Measurements from ENCODE around the gene SBNO2. TPM values are rescaled to one million over a fixed set of nuclear protein-coding genes. Genes with fewer than 3 reads are reported as not detected.
"Not testable (repeated sequence)": the region's sequence is repeated elsewhere in the genome, so short reads cannot be mapped to it uniquely, and the experiment has no call there.

SBNO2 gene
- total RNA-seq, 1 experiment from 2014 or later = 17.4 TPM

DNA sequence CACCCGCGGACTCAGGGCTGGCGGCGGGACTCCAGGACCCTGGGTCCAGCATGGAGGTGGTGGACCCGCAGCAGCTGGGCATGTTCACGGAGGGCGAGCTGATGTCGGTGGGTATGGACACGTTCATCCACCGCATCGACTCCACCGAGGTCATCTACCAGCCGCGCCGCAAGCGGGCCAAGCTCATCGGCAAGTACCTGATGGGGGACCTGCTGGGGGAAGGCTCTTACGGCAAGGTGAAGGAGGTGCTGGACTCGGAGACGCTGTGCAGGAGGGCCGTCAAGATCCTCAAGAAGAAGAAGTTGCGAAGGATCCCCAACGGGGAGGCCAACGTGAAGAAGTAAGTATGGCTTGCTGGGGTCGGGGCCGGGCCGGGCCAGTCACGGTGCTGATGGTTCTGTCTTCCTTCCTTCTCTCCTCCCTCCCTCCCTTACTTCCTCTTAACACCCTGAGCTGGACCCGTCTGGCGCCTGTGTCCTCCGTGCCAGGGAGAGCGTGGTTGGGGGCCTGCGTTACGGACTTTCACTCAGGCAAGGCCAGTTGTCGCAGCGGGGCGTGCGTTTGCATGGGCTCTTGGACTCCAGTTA is 32.9 kb upstream of the SBNO2 start:
- no peak for DNase-seq (ENCODE audit: low read depth)

DNA sequence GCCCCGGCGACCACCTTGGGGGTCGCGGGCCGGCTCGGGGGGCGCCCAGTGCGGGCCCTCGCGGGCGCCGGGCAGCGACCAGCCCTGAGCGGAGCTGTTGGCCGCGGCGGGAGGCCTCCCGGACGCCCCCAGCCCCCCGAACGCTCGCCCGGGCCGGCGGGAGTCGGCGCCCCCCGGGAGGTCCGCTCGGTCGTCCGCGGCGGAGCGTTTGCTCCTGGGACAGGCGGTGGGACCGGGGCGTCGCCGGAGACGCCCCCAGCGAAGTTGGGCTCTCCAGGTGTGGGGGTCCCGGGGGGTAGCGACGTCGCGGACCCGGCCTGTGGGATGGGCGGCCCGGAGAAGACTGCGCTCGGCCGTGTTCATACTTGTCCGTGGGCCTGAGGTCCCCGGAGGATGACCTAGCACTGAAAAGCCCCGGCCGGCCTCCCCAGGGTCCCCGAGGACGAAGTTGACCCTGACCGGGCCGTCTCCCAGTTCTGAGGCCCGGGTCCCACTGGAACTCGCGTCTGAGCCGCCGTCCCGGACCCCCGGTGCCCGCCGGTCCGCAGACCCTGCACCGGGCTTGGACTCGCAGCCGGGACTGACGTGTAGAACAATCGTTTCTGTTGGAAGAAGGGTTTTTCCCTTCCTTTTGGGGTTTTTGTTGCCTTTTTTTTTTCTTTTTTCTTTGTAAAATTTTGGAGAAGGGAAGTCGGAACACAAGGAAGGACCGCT is 32.2 kb upstream of the SBNO2 start:
- no peak for DNase-seq (ENCODE audit: low read depth)

GRCh38 chr19:1205114-1206099 is 31.3 kb upstream of the SBNO2 start, which contains the start of gene STK11:
STK11 (plus strand) TSS chr19:1205778; CDS start chr19:1206914, 1,136 bp downstream.
- DNase-seq (ENCODE audit: low read depth) = peak; percentile 96

DNA sequence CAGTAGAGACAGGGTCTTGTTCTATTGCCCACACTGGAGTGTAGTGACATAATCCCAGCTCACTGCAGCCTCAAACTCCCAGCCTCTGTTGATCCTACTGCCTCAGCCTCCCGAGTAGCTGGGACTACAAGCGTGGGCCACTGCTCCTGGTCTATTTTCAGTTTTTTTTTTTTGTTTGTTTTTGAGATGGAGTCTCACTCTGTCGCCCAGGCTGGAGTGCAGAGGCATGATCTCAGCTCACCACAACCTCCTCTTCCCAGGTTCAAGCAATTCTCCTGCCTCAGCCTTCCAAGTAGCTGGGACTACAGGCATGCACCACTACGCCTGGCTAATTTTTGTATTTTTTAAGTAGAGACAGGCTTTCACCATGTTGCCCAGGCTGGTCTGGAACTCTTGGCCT is 26.5 kb upstream of the SBNO2 start:
- not testable (repeated sequence) for DNase-seq (ENCODE audit: low read depth)

- DNase-seq (ENCODE audit: low read depth) = no peak
Measured at GRCh38 chr19:1199531-1199930, 25.5 kb upstream of the SBNO2 start.

- peak; percentile 88 for DNase-seq (ENCODE audit: low read depth)
Measured at GRCh38 chr19:1189419-1189818, 15.4 kb upstream of the SBNO2 start.

DNA sequence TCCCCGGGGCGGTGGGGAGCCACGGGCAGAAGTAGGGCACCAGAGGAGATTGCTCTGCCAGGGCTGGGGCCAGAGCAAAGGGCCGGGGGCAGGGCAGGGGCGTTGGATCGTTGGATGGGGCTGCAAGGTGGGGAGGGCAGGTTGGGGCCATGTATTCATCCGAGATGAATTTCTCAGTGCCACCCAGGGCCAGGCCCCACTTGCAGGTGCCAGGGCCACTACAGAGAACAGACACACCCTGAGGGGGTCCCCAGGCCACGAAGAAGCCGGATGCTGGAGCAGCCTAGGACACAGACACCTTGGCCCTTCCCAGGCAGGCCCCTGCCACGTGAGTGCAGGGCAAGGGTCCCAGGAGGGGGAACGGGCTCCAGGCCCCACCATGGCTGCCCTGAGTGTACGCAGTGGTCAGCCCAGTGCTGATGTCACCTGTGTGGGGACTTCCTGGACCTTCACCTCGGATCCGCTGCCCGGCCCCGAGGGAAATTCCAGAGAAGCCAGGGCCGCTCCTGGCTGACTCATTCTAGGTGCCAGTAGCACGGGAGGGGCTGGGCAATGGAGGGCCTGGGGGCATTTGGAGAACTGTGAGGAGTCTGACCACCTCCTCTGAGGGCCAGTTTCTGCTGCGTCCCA is 9.6 kb upstream of the SBNO2 start:
- DNase-seq (ENCODE audit: low read depth) = peak; percentile 98

DNA sequence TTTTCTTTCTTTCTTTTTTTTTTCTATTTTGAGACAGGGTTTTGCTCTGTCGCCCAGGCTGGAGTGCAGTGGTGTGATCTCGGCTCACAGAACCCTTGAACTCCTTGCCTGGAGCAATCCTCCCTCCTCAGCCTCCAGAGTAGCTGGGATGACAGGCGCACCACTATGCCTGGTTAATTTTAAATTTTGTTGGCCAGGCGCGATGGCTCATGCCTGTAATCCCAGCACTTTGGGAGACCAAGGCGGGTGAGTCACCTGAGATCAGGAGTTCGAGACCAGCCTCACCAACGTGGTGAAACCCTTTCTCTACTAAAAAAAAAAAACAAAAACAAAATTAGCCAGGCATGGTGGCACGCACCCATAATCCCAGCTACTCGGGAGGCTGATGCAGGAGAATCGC is 8.7 kb upstream of the SBNO2 start:
- no peak for DNase-seq (ENCODE audit: low read depth)

- DNase-seq (ENCODE audit: low read depth) = no peak
Measured at GRCh38 chr19:1182068-1182467, 8.0 kb upstream of the SBNO2 start.

GRCh38 chr19:1181606-1182005 is 7.5 kb upstream of the SBNO2 start:
- no peak for DNase-seq (ENCODE audit: low read depth)

DNA sequence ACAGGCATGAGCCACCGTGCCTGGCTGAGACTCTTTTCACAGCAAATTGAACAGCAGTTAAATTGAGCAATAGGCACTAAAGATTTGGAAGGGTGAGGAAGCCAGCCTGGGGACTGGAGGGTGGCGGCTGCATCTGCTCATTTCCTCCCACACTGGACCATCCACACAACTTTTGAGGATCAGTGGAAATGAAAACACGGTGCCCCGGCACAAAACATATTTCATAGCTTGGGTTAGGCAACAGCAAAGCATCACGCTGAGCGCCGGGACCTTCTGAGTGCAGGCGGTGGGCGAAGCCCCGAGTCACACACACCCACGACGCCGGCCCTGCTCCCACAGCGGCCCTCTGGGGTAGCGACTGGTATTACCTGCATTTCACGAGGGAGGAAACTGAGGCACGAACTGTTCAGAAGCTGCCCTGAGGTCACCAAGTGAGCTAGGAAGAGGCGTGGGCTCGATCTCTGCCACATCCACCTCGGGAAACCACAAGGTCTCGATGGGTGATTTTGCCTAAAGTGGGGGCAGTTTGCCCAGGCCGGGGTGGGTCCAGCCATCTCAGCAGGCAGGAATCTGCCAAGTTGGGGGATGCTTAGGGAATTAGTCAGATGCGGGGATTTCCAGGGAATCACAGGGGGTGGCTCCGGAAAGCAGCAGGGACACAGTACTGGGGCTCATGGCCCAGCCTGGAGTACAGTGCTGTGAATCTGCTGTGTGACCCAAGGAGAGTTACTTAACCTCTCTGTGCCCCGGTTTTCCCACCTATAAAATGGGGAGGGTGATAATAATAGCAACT is 3.5 kb upstream of the SBNO2 start:
- peak; percentile 98 for DNase-seq (ENCODE audit: low read depth)

DNA sequence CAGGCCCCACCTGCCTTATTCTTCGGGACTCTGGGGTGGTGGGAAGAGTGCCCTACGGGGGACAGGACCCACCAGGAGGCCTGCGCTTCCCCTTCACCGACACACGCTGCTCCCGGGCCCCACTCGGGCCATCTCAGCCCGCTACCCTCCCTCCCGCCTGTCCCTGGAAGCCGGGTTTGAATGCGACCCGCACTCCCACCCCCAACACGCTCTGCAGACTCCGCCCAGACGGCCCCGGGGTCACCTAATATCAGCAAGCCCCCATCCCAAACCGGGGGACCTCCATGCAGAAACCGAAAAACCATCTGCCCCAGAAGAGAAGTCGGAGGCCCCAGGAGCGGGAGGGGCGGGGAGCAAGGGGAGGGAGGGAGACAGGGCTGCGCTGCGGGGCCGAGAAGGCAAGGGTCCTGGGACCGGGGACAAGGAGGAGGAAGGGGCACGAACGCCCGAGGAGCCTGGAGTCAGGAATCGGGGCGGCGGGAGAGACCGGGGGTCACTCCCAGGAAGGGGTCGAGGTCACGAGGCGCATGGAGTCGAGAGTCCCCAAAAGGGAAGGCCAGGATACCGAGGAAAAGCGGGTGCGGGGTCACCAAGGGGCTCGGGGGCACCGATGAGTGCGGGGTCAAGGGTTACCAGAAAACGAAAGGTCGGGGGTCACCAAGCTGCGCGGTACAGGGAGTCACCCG is 766 bp downstream of the SBNO2 start:
- no peak for DNase-seq (ENCODE audit: low read depth)

DNA sequence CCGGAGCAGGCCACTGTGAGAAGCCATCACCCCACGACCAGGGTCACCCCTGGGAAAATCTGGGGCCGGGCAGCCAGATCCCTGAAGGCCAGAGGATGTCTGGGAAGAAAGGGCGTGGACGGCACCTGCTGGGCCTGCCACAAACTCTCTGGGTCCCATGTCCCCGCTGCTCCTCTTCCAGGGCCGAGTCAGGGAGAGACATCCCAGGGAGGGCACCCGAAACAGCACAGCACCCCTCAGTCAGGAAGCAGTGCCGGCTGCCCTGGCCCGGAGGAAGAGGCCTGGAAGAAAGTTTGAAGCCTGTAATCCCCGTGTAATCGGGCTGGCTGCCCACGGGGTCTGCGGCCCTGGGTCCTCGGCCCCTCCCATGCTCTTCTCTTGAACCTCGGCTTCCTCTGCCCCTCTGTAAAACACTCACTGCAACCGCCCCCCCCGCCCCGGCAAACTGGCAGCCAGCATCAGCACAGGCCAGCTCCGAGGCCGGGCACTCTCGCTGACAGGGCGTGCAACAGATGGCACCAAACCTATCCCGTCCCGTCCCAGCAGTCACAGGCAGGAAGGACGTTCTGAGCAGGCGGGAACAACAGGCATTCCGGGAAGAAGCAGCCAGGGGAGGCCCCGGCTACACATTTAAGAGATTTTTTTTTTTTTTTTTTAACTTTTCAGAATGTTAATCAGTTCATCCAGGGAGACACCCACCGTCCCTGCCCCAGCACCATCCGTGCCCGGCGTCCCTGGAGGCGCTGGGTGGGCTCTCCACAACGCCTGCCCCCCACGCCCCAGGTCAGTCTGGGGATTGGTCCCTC is 1.5 kb downstream of the SBNO2 start:
- DNase-seq (ENCODE audit: low read depth) = peak; percentile 79

- no peak for DNase-seq (ENCODE audit: low read depth)
Measured at GRCh38 chr19:1171755-1172352, 2.2 kb downstream of the SBNO2 start.

DNA sequence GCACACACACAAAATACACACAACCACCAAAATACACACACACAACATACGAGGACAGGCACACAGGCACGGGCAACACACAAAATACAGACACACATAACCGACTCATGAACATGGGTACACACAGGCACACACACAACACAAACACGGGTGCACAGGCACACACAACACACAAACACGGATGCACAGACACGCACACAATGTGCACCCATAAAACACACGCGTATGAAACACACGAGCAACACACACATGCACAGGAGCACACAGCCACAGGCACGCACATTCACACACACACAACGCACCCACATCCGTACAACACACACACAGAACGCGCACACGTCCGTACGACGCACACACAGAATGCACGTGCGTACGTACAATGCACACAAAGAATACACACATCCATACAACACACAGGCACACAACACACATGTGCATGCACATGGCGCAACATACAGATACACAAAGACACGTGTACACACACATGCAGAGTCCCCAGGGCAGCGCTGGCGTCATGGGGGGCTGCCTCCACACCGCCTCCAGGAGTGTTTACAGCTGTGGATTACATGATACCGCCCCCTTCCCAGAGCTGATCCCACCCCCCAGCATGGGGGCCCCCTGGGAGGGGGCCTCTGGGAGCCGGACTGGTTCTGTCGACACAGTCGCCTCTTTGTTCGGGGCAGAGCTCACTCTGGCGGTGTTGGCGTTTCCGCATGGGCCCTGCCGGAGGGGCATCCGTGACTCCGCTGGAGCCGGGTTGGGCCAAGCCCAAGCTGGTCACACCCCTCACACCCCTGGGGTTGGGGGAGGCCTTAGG is 2.9 kb downstream of the SBNO2 start:
- no peak for DNase-seq (ENCODE audit: low read depth)

DNA sequence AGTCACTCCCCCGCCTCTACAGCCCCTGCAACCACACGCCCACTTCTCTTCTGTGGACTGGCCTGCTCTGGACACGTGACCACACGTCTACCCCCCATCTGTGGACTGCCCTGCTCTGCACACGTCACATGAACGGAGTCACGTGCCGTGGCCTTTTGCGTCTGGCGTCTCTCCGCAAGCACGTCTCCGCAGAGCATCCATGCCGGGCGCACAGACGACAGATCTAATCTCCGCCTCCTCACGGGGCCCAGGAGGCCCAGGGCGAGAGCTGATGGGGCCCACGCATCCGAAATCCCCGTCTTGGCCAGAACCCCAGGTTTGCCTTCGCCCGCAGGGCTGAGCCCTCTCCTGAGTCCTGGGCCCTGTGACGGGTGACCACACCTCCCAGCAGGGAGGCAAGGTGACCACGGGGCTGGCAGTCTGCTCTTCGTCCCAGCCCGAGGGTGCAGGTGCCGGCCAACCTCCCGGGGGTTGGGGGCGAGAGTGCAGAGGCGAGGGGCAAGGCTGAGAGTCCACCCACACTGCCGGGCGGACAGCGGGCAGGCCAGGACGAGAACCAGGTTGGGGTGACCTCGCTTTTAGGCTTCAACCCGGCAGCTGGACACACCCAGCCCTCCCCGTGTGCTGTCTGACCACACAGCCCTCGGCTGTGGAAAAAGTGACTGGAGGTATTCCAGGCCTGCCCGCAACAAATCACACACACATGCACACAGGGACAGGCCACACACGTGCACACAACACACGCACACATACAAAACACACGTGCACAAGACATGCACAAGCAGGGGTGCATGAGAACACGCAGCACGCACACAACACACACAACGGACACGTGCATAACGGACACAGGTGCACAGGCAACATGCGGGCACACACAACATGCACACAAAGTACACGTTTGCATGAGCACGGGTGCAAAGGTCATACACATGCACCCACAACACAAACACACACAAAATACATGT is 3.9 kb downstream of the SBNO2 start:
- peak; percentile 85 for DNase-seq (ENCODE audit: low read depth)

GRCh38 chr19:1169411-1169791 is 4.7 kb downstream of the SBNO2 start:
- DNase-seq (ENCODE audit: low read depth) = no peak
